WERI-Rb-1 (cell line): ENCODE data around the gene TSGA10IP.

Experiments used
- DNase-seq: peaks from one replicate; pipeline ENCODE4 v3.0.0-alpha.2; 2020
- H3K27ac ChIP-seq: fragments of 250-450 bp; sonication (Bioruptor Pico); 2 replicates; pipeline ENCODE4 v1.5.1; 2020; ENCODE audit warnings: mild to moderate bottlenecking, moderate library complexity
- H3K27me3 ChIP-seq: fragments of 250-450 bp; sonication (Bioruptor Pico); 2 replicates; pipeline ENCODE4 v1.5.1; 2021; ENCODE audit warnings: mild to moderate bottlenecking, low read depth, moderate library complexity; ENCODE audit not compliant: insufficient read depth, severe bottlenecking
- H3K36me3 ChIP-seq: fragments of 250-450 bp; sonication (Bioruptor Pico); 2 replicates; pipeline ENCODE4 v1.5.1; 2020; ENCODE audit warnings: mild to moderate bottlenecking, moderate library complexity
- H3K4me3 ChIP-seq: 2 replicates; pipeline ENCODE4 v1.5.1; 2011; ENCODE audit warnings: low read depth, mild to moderate bottlenecking, control low read depth, low read length
- H3K9me3 ChIP-seq: fragments of 250-450 bp; sonication (Bioruptor Pico); 2 replicates; pipeline ENCODE4 v1.5.1; 2021; ENCODE audit warnings: mild to moderate bottlenecking, moderate library complexity; ENCODE audit not compliant: severe bottlenecking
- CTCF ChIP-seq: IDR thresholded peaks from 2 replicates; pipeline ENCODE4 v1.5.1; 2011; ENCODE audit warnings: low read depth, mild to moderate bottlenecking, control low read depth, inconsistent platforms, low read length

Gene TSGA10IP

GRCh38 chr11:65945430-65945911 is at the start of gene TSGA10IP:
TSGA10IP (plus strand) TSS chr11:65945480; CDS start chr11:65945676, 196 bp downstream.
- Histone ChIP-seq H3K27ac (no peak within 1 kb of the TSS), H3K36me3 (no peaks in the 10 kb centered on the region), H3K9me3 (no peaks in the 10 kb centered on the region), H3K4me3 (no peak within 1 kb of the TSS), H3K27me3 (no peaks in the 10 kb centered on the region)
- no peak for TF ChIP-seq CTCF
- DNase-seq, result no peak

DNA sequence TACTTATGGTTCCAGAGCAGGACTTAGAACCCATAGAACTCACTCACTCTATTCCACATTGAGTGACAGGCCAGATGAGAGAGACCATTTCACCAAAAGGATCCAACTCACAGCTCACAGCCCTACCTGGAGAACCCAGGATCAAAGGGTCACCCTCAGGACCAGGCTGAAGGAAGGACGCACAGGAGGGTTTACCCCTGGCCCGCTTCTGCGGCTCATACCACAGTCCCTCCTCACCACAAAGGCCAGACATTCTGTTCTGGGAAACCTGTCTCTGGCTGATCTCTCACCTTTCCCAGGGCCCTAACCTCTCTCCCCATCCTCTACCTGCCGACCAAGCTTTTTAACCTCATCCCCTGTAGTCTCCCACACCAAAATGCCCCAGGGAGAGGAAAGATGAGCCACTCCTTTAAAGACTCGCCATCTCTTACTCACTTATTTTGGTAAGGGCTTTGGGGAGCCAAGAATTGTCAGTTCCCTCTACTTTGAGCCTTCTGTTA is 49.7 kb upstream of the TSGA10IP start:
- no peak for DNase-seq
- TF ChIP-seq CTCF, result no peak
- Histone ChIP-seq H3K4me3 (no peak overlapping the region), H3K27me3 (no peaks in the 10 kb centered on the region), H3K27ac (no peak overlapping the region), H3K9me3 (no peaks in the 10 kb centered on the region), H3K36me3 (no peaks in the 10 kb centered on the region)

- Histone ChIP-seq H3K36me3 (no peaks in the 10 kb centered on the region), H3K9me3 (no peaks in the 10 kb centered on the region), H3K27me3 (no peaks in the 10 kb centered on the region), H3K27ac (no peak overlapping the region), H3K4me3 (no peak overlapping the region)
- DNase-seq, result no peak
- no peak for TF ChIP-seq CTCF
Measured at GRCh38 chr11:65896034-65896999, 49.0 kb upstream of the TSGA10IP start.

GRCh38 chr11:65897020-65897471 is 48.2 kb upstream of the TSGA10IP start:
- TF ChIP-seq CTCF, result no peak
- DNase-seq, result no peak
- no peaks in the 10 kb centered on the region for H3K27me3 ChIP-seq
- no peak overlapping the region for H3K27ac ChIP-seq
- H3K4me3 ChIP-seq, result no peak overlapping the region
- no peaks in the 10 kb centered on the region for H3K9me3 ChIP-seq
- H3K36me3 ChIP-seq, result no peaks in the 10 kb centered on the region

- DNase-seq, result no peak
- TF ChIP-seq CTCF, result no peak
- Histone ChIP-seq H3K4me3 (no peak overlapping the region), H3K27ac (no peak overlapping the region), H3K27me3 (no peaks in the 10 kb centered on the region), H3K9me3 (no peaks in the 10 kb centered on the region), H3K36me3 (no peaks in the 10 kb centered on the region)
Measured at GRCh38 chr11:65898656-65899355, 46.5 kb upstream of the TSGA10IP start.
